Stimulated activated CD8-positive, alpha-beta memory T cell treated with anti-CD3 and anti-CD28 coated beads, Interleukin-7, amount 100 ng/mL, for 1 hour (primary cell): ENCODE data around the gene LSS.
"Not testable (repeated sequence)": the region's sequence is repeated elsewhere in the genome, so short reads cannot be mapped to it uniquely, and the experiment has no call there.

ENCODE experiments used
- DNase-seq, 2 donors: peaks; one replicate each; pipeline ENCODE4 v3.0.0-alpha.2; 2020; ENCODE audit warnings: low read depth in 2 of 2

The LSS gene

DNA sequence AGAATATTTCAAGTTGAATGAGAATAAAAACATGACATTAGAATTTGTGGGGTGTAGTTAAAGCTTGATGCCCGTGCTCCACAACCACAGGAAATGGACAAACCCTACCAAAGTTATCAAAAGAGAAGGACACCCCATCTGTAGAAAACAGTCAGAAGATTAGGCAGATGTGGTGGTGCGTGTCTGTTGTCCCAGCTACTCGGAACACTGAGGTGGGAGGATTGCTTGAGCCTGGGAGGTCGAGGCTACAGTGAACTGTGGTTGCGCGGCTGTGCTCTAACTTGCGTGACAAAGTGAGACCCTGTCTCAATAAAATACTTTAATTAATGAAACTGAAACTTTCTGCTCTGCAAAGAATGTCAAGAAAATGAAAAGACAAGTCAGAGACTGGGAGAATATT is 42.9 kb downstream of the LSS start:
- DNase-seq: no peak

DNA sequence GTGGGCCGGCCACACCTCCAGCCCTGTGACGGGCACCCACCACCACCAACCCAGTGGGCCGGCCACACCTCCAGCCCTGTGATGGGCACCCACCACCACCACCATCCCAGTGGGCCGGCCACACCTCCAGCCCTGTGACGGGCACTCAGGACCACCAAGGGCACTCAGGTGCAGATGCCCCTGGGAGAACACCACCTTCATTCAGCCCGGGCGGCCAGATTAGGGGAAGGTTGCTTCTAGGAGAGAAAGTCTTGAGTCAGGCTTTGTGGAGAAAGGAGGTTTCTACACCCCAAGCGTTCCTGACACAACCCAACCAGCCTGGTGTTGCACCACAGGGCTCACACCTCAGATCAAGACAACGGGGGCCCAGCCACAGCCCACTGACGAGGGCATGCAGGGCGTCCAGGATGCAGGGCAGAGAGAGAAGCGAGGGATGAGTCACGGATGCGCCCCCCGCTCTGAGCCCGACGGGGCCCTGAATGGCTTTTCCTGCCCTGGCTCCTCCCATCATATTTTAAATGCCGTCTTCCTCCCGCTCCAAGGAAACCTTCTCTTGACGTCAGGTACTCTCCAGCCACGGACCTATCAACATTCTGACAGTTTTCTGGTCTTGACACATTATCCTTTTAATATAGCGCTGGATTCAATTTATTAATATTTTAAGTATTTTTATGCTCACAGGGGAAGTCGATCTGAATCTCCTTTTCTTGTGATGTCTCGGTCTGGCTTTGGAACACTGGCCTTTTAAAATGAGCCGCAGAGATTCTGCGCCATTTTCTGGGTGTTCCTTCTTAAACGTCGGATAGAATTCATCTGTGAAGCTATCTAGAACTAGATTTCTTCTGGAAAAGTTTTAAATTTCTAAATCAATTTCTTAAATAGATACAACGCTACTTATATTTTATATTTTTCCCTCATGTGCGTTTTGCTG is 43.7 kb downstream of the LSS start:
- peak; percentile 32 to 39 for DNase-seq

DNA sequence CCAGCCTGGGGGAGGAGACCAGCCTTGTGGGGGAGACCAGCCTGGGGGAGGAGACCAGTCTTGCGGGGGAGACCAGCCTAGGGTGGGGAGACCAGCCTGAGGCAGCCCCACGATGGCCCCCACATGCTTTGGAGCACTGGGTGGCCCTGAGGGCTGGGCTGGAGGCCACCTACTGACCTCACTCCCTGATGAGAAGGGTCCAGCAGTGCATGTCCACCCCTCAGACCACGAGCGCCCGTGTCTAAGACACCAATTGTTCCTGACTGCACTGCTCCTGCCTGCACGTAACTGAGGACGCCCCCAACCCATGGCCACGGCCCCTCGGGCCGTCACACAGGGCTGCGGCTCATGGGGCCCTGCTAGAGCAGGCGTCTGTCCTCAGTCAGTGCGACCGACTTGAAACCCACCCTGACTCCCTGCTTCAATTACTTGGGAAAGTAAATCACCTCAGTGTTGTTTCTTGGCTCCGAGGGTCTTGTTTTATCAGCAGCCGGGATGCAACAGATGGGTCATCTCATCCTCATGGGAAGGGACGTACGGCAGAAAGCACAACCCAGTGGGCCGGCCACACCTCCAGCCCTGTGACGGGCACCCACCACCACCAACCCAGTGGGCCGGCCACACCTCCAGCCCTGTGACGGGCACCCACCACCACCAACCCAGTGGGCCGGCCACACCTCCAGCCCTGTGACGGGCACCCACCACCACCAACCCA is 44.5 kb downstream of the LSS start, which contains the start of gene SPATC1L:
Gene SPATC1L (minus strand): TSS at position 550 of the 715 bp plus-strand sequence. CDS start 1,643 bp downstream, outside the sequence.
- peak in 1 of 2 donors; percentile 32 for DNase-seq

DNA sequence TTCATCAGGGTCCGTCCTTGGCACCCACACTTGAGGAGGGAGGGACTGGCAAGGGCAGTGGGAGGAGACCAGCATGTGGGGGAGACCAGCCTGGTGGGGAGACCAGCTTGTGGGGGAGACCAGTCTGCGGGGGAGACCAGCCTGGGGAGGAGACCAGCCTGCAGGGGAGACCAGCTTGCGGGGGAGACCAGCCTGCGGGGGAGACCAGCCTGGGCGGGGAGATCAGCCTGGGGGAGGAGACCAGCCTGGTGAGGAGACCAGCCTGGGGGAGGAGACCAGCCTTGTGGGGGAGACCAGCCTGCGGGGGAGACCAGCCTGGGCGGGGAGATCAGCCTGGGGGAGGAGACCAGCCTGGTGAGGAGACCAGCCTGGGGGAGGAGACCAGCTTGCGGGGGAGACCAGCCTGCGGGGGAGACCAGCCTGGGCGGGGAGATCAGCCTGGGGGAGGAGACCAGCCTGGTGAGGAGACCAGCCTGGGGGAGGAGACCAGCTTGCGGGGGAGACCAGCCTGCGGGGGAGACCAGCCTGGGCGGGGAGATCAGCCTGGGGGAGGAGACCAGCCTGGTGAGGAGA is 45.2 kb downstream of the LSS start:
- not testable (repeated sequence) for DNase-seq

- DNase-seq: no peak
Measured at GRCh38 chr21:46182548-46183336, 45.8 kb downstream of the LSS start.

- DNase-seq: no peak
Measured at GRCh38 chr21:46181953-46182547, 46.5 kb downstream of the LSS start.

DNA sequence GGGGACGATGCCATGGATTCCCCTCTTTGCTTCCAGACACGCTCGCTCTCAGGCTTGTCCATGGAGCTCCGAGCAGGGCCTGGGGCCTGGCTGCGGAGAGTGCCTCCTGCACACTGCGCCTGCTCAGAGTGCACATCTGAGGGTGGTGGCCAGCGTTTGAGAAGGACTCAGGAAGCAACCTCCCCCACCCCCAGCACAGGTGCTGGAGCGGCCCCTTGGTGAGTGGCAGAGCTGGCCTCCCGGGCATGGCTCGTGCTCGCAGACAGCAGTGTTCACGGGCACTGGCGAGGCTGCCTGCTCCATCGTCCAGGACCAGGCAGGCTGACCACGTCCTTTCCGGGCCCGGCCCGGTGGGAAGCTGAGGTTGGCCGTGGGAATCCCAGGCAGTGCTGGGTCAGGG is 47.1 kb downstream of the LSS start:
- no peak for DNase-seq

DNA sequence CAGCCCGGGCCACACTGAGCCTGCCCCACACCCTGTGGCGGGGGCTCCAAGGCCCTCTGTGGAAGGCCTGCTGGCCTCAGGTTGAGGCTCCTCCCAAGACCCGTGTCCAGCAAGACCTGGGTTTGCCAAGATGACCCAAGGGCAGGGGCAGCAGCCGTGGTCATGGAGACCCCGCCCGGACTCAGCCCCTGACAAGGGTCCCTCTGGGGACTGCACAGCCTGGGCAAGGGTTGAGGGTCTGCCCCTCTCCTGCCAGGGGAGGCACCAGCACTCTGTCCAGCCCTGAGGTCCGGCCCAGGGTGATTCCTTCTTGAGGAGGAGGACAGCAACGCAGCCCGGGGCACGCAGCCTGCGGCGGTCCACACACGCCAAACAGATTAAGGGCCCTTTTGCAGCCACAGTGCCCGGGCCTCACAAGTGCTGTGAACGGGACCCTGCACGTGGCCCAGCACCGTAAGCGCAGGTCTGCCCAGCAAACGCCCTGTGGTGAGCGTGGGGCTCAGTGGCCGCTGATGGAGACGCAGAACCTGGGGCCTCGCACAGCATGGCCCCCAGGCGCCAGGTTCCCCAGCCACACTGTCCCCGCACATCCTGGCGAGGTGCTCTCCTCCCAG is 47.7 kb downstream of the LSS start:
- no peak for DNase-seq

DNA sequence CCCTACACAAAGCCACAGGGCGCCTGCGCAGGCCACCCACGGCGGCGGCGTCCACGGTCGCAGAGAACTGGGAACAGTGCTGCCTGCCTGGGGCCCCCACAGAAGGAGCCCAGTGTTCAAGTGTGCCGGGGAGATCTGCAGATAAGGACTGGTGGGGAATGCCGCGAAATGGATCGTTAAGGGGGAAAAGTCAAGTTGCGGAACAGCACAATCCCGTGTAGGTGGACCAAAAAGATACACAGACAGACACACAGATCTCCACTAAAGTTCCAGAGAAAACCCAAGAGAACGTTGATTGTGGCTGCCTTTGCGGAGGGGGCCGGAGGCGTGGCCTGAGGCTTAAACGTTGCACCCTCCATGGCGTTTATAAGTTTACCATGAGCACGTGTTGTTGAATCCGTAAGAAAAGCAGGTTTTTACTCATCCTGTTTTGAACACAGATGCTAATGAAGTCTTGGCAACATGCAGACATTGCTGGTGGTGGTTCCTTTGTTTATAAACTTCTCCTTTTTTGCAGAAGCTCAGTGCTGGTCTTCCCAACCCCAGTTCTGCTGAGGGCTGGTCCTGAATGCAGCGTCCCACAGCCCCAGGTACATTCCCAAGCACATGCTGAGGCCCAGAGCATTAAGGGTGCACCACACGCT is 48.4 kb downstream of the LSS start:
- no peak for DNase-seq

DNA sequence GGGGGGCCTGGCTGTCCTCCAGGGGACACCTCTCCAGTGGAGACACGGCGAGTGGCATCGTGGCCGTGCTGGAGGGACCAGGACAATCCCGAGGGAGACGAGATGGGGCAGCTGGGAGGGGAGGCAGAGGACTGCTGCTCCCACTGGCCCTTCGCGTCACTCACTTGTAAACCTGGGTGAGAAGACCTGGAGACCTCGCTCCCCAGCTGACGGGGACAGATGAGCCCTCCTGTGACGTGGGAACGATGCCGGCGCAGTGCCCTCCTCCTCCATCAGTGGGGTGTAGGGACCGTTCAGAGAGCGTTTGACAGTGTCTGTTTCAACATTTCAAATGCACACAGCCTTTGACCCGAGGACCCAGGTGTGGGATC is 48.9 kb downstream of the LSS start:
- DNase-seq: no peak

DNA sequence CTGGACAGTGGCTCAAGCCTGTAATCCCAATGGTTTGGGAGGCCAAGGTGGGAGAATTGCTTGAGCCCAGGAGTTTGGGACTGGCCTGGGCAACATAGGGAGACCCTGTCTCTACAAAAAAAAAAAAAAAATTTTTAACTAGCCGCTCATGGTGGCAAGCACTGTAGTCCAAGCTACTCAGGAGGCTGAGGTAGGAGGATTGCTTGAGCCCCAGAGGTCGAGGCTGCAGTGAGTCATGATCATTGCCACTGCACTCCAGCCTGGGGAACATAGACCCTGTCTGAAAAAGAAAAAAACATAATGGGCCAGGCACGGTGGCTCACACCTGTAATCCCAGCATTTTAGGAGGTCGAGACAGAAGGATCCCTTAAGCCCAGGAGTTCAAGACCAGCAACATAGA is 49.6 kb downstream of the LSS start:
- DNase-seq: no peak

GRCh38 chr21:46176443-46177129 is 52.0 kb downstream of the LSS start:
- not testable (repeated sequence) for DNase-seq

DNA sequence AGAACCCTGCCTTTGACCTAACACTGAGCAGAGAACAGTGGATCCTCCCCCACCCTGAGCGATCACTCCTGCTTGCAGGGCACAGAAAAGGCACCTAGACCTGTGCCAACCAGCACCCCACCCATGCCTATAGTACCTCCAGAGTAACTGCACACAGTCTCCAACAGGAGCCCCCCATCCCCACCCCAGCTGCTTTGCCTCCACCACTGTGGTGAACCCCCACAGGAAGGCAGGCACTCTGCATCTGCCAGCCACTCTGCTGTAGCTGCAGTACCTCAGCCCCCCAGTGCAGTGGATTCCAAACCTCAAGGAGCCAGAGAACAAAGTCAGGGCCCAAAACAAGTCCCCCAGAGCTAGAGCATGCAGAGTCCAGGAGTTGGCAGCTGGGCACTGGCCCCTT is 55.0 kb downstream of the LSS start:
- no peak for DNase-seq

- DNase-seq: no peak
Measured at GRCh38 chr21:46172863-46173528, 55.6 kb downstream of the LSS start.

DNA sequence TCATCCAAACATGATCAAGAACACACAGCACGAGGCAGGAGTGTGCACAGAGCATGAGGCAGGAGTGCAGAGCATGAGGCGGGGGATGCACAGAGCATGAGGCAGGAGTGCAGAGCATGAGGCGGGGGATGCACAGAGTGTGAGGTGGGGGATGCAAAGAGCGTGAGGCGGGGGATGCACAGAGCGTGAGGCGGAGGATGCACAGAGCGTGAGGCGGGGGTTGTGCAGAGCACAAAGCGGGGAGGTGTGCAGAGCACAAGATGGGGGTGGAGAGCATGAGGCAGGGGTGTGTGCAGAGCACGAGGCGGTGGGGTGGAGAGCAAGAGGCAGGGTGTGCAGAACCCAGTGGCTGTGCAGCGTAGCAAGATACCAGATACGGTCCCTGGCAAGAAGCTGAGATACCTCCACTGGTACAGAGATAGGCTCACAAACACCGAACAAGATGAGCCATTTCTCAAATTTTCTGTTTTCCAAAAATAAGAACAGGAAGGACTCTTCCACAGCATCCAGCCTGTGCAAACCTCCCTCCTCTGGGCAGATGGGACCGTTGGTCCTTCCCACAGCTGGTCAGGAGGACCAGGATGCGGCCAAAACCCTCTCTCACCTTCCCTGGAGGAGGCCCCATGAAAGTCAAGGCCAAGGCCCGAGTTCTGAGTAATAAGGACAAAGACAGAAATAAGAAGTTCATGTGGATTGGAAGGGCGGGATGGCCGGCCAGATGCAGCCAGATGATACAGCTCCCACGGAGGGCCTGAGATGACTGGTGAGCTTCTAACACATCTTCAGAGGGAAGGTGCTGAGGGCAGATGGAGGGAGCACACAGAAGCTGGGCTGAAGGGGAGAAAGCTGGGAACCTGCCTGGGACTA is 56.3 kb downstream of the LSS start:
- DNase-seq: no peak

DNA sequence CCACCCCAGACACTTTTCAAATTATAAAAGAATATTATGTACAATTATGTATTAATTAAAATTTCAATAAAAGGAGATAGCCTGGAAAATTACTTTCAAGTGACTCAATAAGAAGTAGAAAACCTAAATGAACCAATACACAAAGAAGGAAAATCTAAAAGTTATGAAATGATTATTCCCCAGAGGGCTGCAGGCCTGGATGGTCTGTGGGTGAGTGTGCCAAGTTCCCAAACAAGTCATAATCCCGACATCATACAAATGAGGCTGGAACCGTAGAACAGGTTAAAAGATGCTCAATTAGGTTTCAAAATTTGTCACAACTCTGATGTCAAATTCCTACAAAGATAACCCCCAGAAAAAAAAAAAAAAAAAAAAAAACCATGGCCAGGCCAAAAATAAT is 57.0 kb downstream of the LSS start:
- no peak for DNase-seq

- DNase-seq: not testable (repeated sequence)
Measured at GRCh38 chr21:46170436-46171193, 58.0 kb downstream of the LSS start.
